HEK293 (cell line): ENCODE results near the gene MS4A18.

Experiments used
- CTCF ChIA-PET: fragments of 350-600 bp; formaldehyde crosslinking; extraction: SDS; loops from one replicate; lab custom pipeline; 2021; ENCODE audit warnings: antibody characterized with exemption; lab: Yijun Ruan, JAX
- POLR2A ChIA-PET: fragments of 300-600 bp; formaldehyde crosslinking; extraction: SDS; loops from one replicate; lab custom pipeline; 2020; ENCODE audit warnings: antibody characterized with exemption, inconsistent platforms; lab: Yijun Ruan, JAX
- H3K27ac ChIP-seq: fragments of 200-500 bp; sonication (Bioruptor generic); 2 replicates; pipeline ENCODE4 v1.5.1; 2014; ENCODE audit warnings: low read depth, low read length, control low read depth, inconsistent platforms; ENCODE audit errors: extremely low read depth
- H3K36me3 ChIP-seq, 2 experiments: fragments of 200-500 bp in 1 of 2; sonication (Bioruptor generic) in 1 of 2; 1 replicate in 1 of 2; 2 replicates in 1 of 2; pipeline ENCODE4 v1.5.1; 2014 to 2017; ENCODE audit warnings: inconsistent platforms in 2 of 2, low read length in 2 of 2; ENCODE audit not compliant: control insufficient read depth in 2 of 2, insufficient read depth in 1 of 2
- H3K4me1 ChIP-seq: fragments of 200-500 bp; sonication (Bioruptor generic); 2 replicates; pipeline ENCODE4 v1.5.1; 2014; ENCODE audit warnings: mild to moderate bottlenecking, low read length, inconsistent platforms; ENCODE audit not compliant: control insufficient read depth, insufficient read depth
- H3K4me3 ChIP-seq: 2 replicates; pipeline ENCODE4 v1.5.1; 2011; ENCODE audit warnings: low read depth, mild to moderate bottlenecking, control low read depth, low read length, moderate library complexity
- H3K9me3 ChIP-seq: fragments of 200-500 bp; sonication (Bioruptor generic); 2 replicates; pipeline ENCODE4 v1.5.1; 2014; ENCODE audit warnings: low read depth, low read length, inconsistent platforms; ENCODE audit not compliant: control insufficient read depth, insufficient read depth
- BCL6B ChIP-seq: fragments of 450-650 bp; formaldehyde crosslinking; IDR thresholded peaks from 2 replicates; pipeline ENCODE4 v1.5.1; 2017; ENCODE audit warnings: missing biosample characterization, missing genetic modification characterization
- INSM2 ChIP-seq: fragments of 450-650 bp; formaldehyde crosslinking; IDR thresholded peaks from 2 replicates; pipeline ENCODE4 v1.5.1; 2016; ENCODE audit warnings: missing biosample characterization, missing genetic modification characterization
- OSR2 ChIP-seq: fragments of 450-650 bp; formaldehyde crosslinking; IDR thresholded peaks from 2 replicates; pipeline ENCODE4 v1.5.1; 2016; ENCODE audit warnings: missing biosample characterization, missing genetic modification characterization
- PRDM1 ChIP-seq: fragments of 450-650 bp; formaldehyde crosslinking; IDR thresholded peaks from 2 replicates; pipeline ENCODE4; 2016; ENCODE audit warnings: missing biosample characterization, missing genetic modification characterization
- ZBTB1 ChIP-seq: fragments of 450-650 bp; formaldehyde crosslinking; IDR thresholded peaks from 2 replicates; pipeline ENCODE4 v1.5.1; 2016; ENCODE audit warnings: missing biosample characterization, missing genetic modification characterization
- ZNF138 ChIP-seq: fragments of 450-650 bp; formaldehyde crosslinking; IDR thresholded peaks from 2 replicates; pipeline ENCODE4 v1.5.1; 2016; ENCODE audit warnings: missing biosample characterization, missing genetic modification characterization, borderline replicate concordance
- ZNF354C ChIP-seq: fragments of 450-650 bp; formaldehyde crosslinking; IDR thresholded peaks from 2 replicates; pipeline ENCODE4 v1.5.1; 2016; ENCODE audit warnings: missing biosample characterization, missing genetic modification characterization, low read depth, borderline replicate concordance
- ZNF521 ChIP-seq: fragments of 450-650 bp; formaldehyde crosslinking; IDR thresholded peaks from 2 replicates; pipeline ENCODE4 v1.5.1; 2017; ENCODE audit warnings: missing biosample characterization, mild to moderate bottlenecking, missing genetic modification characterization
- ZNF530 ChIP-seq: fragments of 450-650 bp; formaldehyde crosslinking; IDR thresholded peaks from 2 replicates; pipeline ENCODE4 v1.5.1; 2016; ENCODE audit warnings: low read depth, missing biosample characterization, missing genetic modification characterization
- ZNF561 ChIP-seq: fragments of 450-650 bp; IDR thresholded peaks from 2 replicates; pipeline ENCODE4 v1.5.1; 2018; ENCODE audit warnings: missing biosample characterization, missing genetic modification characterization, borderline replicate concordance
- ZNF580 ChIP-seq: fragments of 450-650 bp; formaldehyde crosslinking; IDR thresholded peaks from 2 replicates; pipeline ENCODE4 v1.5.1; 2016; ENCODE audit warnings: missing biosample characterization, missing genetic modification characterization
- ZNF670 ChIP-seq: fragments of 450-650 bp; formaldehyde crosslinking; IDR thresholded peaks from 2 replicates; pipeline ENCODE4 v1.5.1; 2016; ENCODE audit warnings: missing biosample characterization, missing genetic modification characterization, low read depth
- ZNF707 ChIP-seq: fragments of 450-650 bp; formaldehyde crosslinking; IDR thresholded peaks from 2 replicates; pipeline ENCODE4 v1.5.1; 2016; ENCODE audit warnings: missing biosample characterization, missing genetic modification characterization
- ZNF76 ChIP-seq: fragments of 450-650 bp; formaldehyde crosslinking; IDR thresholded peaks from 2 replicates; pipeline ENCODE4; 2016; ENCODE audit warnings: low read depth, missing biosample characterization, missing genetic modification characterization, borderline replicate concordance
- ZNF785 ChIP-seq: fragments of 450-650 bp; formaldehyde crosslinking; IDR thresholded peaks from 2 replicates; pipeline ENCODE4 v1.5.1; 2016; ENCODE audit warnings: missing biosample characterization, missing genetic modification characterization
- ZNF837 ChIP-seq: fragments of 450-650 bp; formaldehyde crosslinking; IDR thresholded peaks from 2 replicates; pipeline ENCODE4 v1.5.1; 2016; ENCODE audit warnings: missing biosample characterization, missing genetic modification characterization
- ZSCAN16 ChIP-seq: fragments of 450-650 bp; formaldehyde crosslinking; IDR thresholded peaks from 2 replicates; pipeline ENCODE4 v1.5.1; 2016; ENCODE audit warnings: missing biosample characterization, missing genetic modification characterization
- TF ChIP-seq, protein P1 (sequence below): fragments of 450-650 bp; formaldehyde crosslinking; IDR thresholded peaks from 2 replicates; pipeline ENCODE4 v1.5.1; 2016; ENCODE audit warnings: missing biosample characterization, missing genetic modification characterization
- TF ChIP-seq, protein P2 (sequence below): fragments of 450-650 bp; formaldehyde crosslinking; IDR thresholded peaks from 2 replicates; pipeline ENCODE4 v1.5.1; 2016; ENCODE audit warnings: missing biosample characterization, missing genetic modification characterization, borderline replicate concordance
- TF ChIP-seq, protein P3 (sequence below): fragments of 450-650 bp; formaldehyde crosslinking; IDR thresholded peaks from 2 replicates; pipeline ENCODE4 v1.5.1; 2017; ENCODE audit warnings: missing biosample characterization, missing genetic modification characterization

The MS4A18 gene

GRCh38 chr11:60761436-60762190, 37.1 kb downstream of the MS4A18 start:
- TF ChIP-seq ZSCAN16: no peak
- no peak for TF ChIP-seq INSM2 (tag by site-specific recombination)
- TF ChIP-seq, protein P1, sequence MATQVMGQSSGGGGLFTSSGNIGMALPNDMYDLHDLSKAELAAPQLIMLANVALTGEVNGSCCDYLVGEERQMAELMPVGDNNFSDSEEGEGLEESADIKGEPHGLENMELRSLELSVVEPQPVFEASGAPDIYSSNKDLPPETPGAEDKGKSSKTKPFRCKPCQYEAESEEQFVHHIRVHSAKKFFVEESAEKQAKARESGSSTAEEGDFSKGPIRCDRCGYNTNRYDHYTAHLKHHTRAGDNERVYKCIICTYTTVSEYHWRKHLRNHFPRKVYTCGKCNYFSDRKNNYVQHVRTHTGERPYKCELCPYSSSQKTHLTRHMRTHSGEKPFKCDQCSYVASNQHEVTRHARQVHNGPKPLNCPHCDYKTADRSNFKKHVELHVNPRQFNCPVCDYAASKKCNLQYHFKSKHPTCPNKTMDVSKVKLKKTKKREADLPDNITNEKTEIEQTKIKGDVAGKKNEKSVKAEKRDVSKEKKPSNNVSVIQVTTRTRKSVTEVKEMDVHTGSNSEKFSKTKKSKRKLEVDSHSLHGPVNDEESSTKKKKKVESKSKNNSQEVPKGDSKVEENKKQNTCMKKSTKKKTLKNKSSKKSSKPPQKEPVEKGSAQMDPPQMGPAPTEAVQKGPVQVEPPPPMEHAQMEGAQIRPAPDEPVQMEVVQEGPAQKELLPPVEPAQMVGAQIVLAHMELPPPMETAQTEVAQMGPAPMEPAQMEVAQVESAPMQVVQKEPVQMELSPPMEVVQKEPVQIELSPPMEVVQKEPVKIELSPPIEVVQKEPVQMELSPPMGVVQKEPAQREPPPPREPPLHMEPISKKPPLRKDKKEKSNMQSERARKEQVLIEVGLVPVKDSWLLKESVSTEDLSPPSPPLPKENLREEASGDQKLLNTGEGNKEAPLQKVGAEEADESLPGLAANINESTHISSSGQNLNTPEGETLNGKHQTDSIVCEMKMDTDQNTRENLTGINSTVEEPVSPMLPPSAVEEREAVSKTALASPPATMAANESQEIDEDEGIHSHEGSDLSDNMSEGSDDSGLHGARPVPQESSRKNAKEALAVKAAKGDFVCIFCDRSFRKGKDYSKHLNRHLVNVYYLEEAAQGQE (tag by site-specific recombination): no peak
- no peak for TF ChIP-seq ZNF530 (tag by site-specific recombination)
- no peak for TF ChIP-seq ZNF785
- TF ChIP-seq PRDM1: no peak
- no peak for TF ChIP-seq ZNF561 (tag by site-specific recombination)
- no peak for TF ChIP-seq ZNF707
- no peak for TF ChIP-seq ZBTB1 (tag by site-specific recombination)
- TF ChIP-seq, protein P2, sequence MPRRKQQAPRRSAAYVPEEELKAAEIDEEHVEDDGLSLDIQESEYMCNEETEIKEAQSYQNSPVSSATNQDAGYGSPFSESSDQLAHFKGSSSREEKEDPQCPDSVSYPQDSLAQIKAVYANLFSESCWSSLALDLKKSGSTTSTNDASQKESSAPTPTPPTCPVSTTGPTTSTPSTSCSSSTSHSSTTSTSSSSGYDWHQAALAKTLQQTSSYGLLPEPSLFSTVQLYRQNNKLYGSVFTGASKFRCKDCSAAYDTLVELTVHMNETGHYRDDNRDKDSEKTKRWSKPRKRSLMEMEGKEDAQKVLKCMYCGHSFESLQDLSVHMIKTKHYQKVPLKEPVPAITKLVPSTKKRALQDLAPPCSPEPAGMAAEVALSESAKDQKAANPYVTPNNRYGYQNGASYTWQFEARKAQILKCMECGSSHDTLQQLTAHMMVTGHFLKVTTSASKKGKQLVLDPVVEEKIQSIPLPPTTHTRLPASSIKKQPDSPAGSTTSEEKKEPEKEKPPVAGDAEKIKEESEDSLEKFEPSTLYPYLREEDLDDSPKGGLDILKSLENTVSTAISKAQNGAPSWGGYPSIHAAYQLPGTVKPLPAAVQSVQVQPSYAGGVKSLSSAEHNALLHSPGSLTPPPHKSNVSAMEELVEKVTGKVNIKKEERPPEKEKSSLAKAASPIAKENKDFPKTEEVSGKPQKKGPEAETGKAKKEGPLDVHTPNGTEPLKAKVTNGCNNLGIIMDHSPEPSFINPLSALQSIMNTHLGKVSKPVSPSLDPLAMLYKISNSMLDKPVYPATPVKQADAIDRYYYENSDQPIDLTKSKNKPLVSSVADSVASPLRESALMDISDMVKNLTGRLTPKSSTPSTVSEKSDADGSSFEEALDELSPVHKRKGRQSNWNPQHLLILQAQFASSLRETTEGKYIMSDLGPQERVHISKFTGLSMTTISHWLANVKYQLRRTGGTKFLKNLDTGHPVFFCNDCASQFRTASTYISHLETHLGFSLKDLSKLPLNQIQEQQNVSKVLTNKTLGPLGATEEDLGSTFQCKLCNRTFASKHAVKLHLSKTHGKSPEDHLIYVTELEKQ (tag by site-specific recombination): no peak
- no peak for TF ChIP-seq ZNF138 (tag by site-specific recombination)

DNA sequence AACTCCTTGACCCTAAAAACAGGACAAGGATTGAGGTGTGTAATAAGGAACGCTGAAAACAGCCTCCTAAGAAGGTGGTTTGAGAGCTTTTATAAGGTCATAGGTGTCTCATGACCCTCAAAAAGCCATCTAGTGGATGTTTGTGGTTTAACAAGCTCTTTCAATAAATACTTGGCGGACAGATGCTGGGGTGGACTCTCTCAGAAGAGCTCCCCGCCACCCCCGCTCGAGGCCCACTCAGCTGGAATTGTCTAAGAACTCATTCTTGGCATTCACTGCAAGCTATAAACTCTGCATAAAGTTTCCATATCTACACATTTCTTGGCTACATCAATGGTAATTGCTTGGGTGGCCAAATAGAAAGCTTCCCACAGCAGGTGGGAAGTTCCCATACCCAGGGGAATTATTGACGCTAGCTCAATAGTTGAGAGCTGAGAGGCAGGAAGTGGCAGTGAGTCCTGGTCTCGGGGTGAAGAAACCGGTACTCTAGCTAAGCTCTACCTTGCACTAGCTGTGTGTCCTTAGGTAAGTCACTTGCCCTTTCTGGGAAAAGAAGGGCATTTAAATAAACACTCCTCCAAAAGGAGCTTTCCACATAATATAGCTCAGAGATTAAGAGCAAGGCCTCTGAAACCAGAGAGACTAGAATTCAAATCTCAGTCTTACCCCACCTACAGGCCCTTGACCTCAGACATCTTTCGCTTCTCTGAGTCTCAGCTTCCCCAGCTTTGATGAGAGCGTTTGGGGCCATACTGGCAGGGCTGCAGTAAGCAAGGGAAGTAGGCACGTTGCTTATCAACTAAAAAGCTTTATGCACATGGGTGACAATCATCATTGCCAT, 38.6 kb downstream of the MS4A18 start:
- ChIA-PET CTCF (interaction anchor here (0.6 to 5.2 kb wide), 15 partner anchors 9 to 497 kb away, joined by 3 to 34 read pairs (median 4); no protein-coding TSS in a partner anchor), POLR2A (interaction anchor here (1.1 kb wide), 1 partner anchor 12 kb away, joined by 3 read pairs; no protein-coding TSS in a partner anchor)
- Histone ChIP-seq H3K27ac (no peak overlapping the region), H3K36me3 (no peaks in the 10 kb centered on the region), H3K4me3 (no peak overlapping the region), H3K9me3 (no peaks in the 10 kb centered on the region), H3K4me1 (no peaks in the 10 kb centered on the region)
- no peak for TF ChIP-seq ZNF837 (tag by site-specific recombination)
- TF ChIP-seq, protein P3, sequence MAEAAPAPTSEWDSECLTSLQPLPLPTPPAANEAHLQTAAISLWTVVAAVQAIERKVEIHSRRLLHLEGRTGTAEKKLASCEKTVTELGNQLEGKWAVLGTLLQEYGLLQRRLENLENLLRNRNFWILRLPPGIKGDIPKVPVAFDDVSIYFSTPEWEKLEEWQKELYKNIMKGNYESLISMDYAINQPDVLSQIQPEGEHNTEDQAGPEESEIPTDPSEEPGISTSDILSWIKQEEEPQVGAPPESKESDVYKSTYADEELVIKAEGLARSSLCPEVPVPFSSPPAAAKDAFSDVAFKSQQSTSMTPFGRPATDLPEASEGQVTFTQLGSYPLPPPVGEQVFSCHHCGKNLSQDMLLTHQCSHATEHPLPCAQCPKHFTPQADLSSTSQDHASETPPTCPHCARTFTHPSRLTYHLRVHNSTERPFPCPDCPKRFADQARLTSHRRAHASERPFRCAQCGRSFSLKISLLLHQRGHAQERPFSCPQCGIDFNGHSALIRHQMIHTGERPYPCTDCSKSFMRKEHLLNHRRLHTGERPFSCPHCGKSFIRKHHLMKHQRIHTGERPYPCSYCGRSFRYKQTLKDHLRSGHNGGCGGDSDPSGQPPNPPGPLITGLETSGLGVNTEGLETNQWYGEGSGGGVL: no peak
- TF ChIP-seq ZNF354C: no peak
- no peak for TF ChIP-seq ZNF670
- no peak for TF ChIP-seq BCL6B
- TF ChIP-seq OSR2: no peak
- TF ChIP-seq ZNF521 (tag by site-specific recombination): no peak
- TF ChIP-seq ZNF76 (tag by site-specific recombination): no peak
- no peak for TF ChIP-seq ZNF580 (tag by site-specific recombination)
- no peak for TF ChIP-seq ZNF561 (tag by site-specific recombination)

More at GRCh38 chr11:60761436-60762190, 37.1 kb downstream of the MS4A18 start:
- no peaks in the 10 kb centered on the region for H3K9me3 ChIP-seq
- POLR2A ChIA-PET: no interaction called here
- no peak overlapping the region for H3K4me3 ChIP-seq
- no peaks in the 10 kb centered on the region for H3K36me3 ChIP-seq
- CTCF ChIA-PET: interaction anchor here (0.6 to 5.2 kb wide), 8 partner anchors 8 to 402 kb away, joined by 3 to 34 read pairs (median 4); no protein-coding TSS in a partner anchor
- no peak overlapping the region for H3K27ac ChIP-seq
- no peaks in the 10 kb centered on the region for H3K4me1 ChIP-seq
